Calu3 (cell line): Measurements from ENCODE around the gene SLC11A1. TPM values are rescaled to one million over a fixed set of nuclear protein-coding genes. Genes with fewer than 3 reads are reported as not detected.

Source experiments
- BruUV-seq: library from RNA; stranded (reverse); fragments of 400-500 nt; replicated peaks from 2 replicates; lab custom pipeline; 2021; lab: Mats Ljungman, UMichigan
- CTCF ChIA-PET: fragments of 300-600 bp; sonication (Branson Sonifier 250); formaldehyde crosslinking; loops from one replicate; lab custom pipeline; 2022; ENCODE audit warnings: antibody characterized with exemption; lab: Charles Lee
- DNase-seq: peaks from one replicate; pipeline ENCODE4 v3.0.0; 2022
- H3K27ac Mint-ChIP-seq: one replicate; pipeline ENCODE4 v1.8.0; 2022; ENCODE audit warnings: mixed read lengths; ENCODE audit not compliant: unreplicated experiment
- H3K27me3 Mint-ChIP-seq: one replicate; pipeline ENCODE4 v1.8.0; 2022; ENCODE audit warnings: mixed read lengths; ENCODE audit not compliant: unreplicated experiment
- H3K36me3 Mint-ChIP-seq: one replicate; pipeline ENCODE4 v1.8.0; 2022; ENCODE audit warnings: mild to moderate bottlenecking, moderate library complexity, mixed read lengths; ENCODE audit not compliant: insufficient read depth, unreplicated experiment
- H3K4me1 Mint-ChIP-seq: one replicate; pipeline ENCODE4 v1.8.0; 2022; ENCODE audit warnings: mild to moderate bottlenecking, low read depth, mixed read lengths; ENCODE audit not compliant: unreplicated experiment
- H3K4me3 Mint-ChIP-seq: one replicate; pipeline ENCODE4 v1.8.0; 2022; ENCODE audit warnings: mild to moderate bottlenecking, low read depth, moderate library complexity, mixed read lengths; ENCODE audit not compliant: unreplicated experiment
- H3K9me3 Mint-ChIP-seq: one replicate; pipeline ENCODE4 v1.8.0; 2022; ENCODE audit warnings: low read depth, mixed read lengths; ENCODE audit not compliant: unreplicated experiment
- CTCF ChIP-seq: fragments of 200-600 bp; IDR thresholded peaks from one replicate; pipeline ENCODE4 v1.8.0; 2022; ENCODE audit warnings: antibody characterized with exemption; ENCODE audit not compliant: unreplicated experiment
- intact Hi-C: fragments of 100-400 bp; cut with micrococcal nuclease; formaldehyde crosslinking; loops from one replicate; pipeline ENCODE4 v1.10.0; 2022; ENCODE audit not compliant: unreplicated experiment
- total RNA-seq: library from RNA; stranded (reverse); gene quantifications from 2 replicates; pipeline ENCODE4 v1.2.3, GENCODE V29; 2022

Gene SLC11A1
- total RNA-seq, 1 experiment from 2014 or later = not detected

GRCh38 chr2:218405746-218406208 lies 23.7 kb downstream of the SLC11A1 start:
- DNase-seq = no peak
- BruUV-seq = no TSS peak
- CTCF ChIA-PET = interaction anchor here (0.7 to 0.9 kb wide), 2 partner anchors 59 to 118 kb away, joined by 3 read pairs; no protein-coding TSS in a partner anchor
- peaks cover 57% of the 10 kb centered on the region for H3K36me3 Mint-ChIP-seq
- peak overlapping the region; percentile 70 for H3K4me3 Mint-ChIP-seq
- H3K27me3 Mint-ChIP-seq = no peaks in the 10 kb centered on the region
- H3K27ac Mint-ChIP-seq = peak overlapping the region; percentile 96
- intact Hi-C loops = loop anchor here (2.0 kb wide), 2 partner anchors 61 to 243 kb away; no protein-coding TSS in a partner anchor
- no peaks in the 10 kb centered on the region for H3K9me3 Mint-ChIP-seq
- no peak for TF ChIP-seq CTCF
- H3K4me1 Mint-ChIP-seq = peaks cover 31% of the 10 kb centered on the region

- intact Hi-C loops = loop anchor here (2.0 kb wide), 2 partner anchors 60 to 242 kb away; no protein-coding TSS in a partner anchor
- TF ChIP-seq CTCF = peak; percentile 80
- BruUV-seq = no TSS peak
- no peaks in the 10 kb centered on the region for H3K9me3 Mint-ChIP-seq
- peaks cover 58% of the 10 kb centered on the region for H3K36me3 Mint-ChIP-seq
- H3K4me3 Mint-ChIP-seq = peak overlapping the region; percentile 70
- no peaks in the 10 kb centered on the region for H3K27me3 Mint-ChIP-seq
- DNase-seq = peak; percentile 97
- H3K4me1 Mint-ChIP-seq = peaks cover 31% of the 10 kb centered on the region
- peak overlapping the region; percentile 96 for H3K27ac Mint-ChIP-seq
- CTCF ChIA-PET = interaction anchor here (0.7 to 1.0 kb wide), 4 partner anchors 42 to 119 kb away, joined by 3 to 8 read pairs (median 3); no protein-coding TSS in a partner anchor
These were observed 24.3 kb downstream of the SLC11A1 start for GRCh38 chr2:218406209-218406948.

GRCh38 chr2:218406949-218407618 lies 25.0 kb downstream of the SLC11A1 start:
- intact Hi-C loops = loop anchor here (2.0 kb wide), 2 partner anchors 60 to 242 kb away; no protein-coding TSS in a partner anchor
- Mint-ChIP-seq H3K4me1 (peaks cover 31% of the 10 kb centered on the region), H3K4me3 (peak overlapping the region; percentile 70), H3K9me3 (no peaks in the 10 kb centered on the region), H3K27me3 (no peaks in the 10 kb centered on the region), H3K36me3 (peaks cover 58% of the 10 kb centered on the region), H3K27ac (peak overlapping the region; percentile 96)
- BruUV-seq = no TSS peak
- CTCF ChIA-PET = interaction anchor here (0.7 to 1.0 kb wide), 2 partner anchors 43 to 59 kb away, joined by 3 to 8 read pairs; no protein-coding TSS in a partner anchor
- no peak for DNase-seq
- no peak for TF ChIP-seq CTCF

- peaks cover 31% of the 10 kb centered on the region for H3K4me1 Mint-ChIP-seq
- H3K27ac Mint-ChIP-seq = peak overlapping the region; percentile 96
- CTCF ChIA-PET = no interaction called here
- no TSS peak for BruUV-seq
- no peak for DNase-seq
- no peaks in the 10 kb centered on the region for H3K27me3 Mint-ChIP-seq
- peak overlapping the region; percentile 22 for H3K4me3 Mint-ChIP-seq
- H3K36me3 Mint-ChIP-seq = peaks cover 53% of the 10 kb centered on the region
- H3K9me3 Mint-ChIP-seq = no peaks in the 10 kb centered on the region
- intact Hi-C loops = loop anchor here (2.0 kb wide), 2 partner anchors 59 to 241 kb away; no protein-coding TSS in a partner anchor
- TF ChIP-seq CTCF = no peak
These were observed 25.6 kb downstream of the SLC11A1 start for GRCh38 chr2:218407717-218408116.
